GM18861 (cell line): ENCODE data around the gene RNASEH2C.
"Not testable (repeated sequence)": the region's sequence is repeated elsewhere in the genome, so short reads cannot be mapped to it uniquely, and the experiment has no call there.

Experiments used
- ATAC-seq: cut with Tn5 transposase; IDR thresholded peaks from one replicate; pipeline ENCODE4 v1.9.1; 2021; ENCODE audit not compliant: unreplicated experiment

RNASEH2C gene

GRCh38 chr11:65720211-65720934 is at the start of gene RNASEH2C:
Gene RNASEH2C (minus strand): TSS chr11:65720798. CDS start chr11:65720758, 40 bp downstream.
- ATAC-seq = peak; percentile 54

DNA sequence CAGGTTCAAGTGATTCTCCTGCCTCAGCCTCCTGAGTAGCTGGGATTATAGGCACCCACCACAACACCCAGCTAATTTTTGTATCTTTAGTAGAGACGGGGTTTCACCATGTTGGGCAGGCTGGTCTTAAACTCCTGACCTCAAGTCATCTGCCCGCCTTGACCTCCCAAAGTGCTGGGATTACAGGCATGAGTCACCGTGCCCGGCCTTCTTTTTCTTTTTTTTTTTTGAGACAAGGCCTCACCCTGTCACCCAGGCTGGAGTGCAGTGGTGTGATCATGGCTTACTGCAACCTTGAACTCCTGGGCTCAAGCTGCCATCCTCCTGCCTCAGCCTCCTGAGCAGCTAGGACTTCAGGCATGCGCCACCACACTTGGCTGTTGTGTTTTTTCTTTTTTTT is 47.2 kb upstream of the RNASEH2C start:
- not testable (repeated sequence) for ATAC-seq

- no peak for ATAC-seq
These were observed 46.8 kb upstream of the RNASEH2C start for GRCh38 chr11:65767406-65767805.

GRCh38 chr11:65766535-65766934 is 45.9 kb upstream of the RNASEH2C start:
- no peak for ATAC-seq

- ATAC-seq = no peak
These were observed 43.8 kb upstream of the RNASEH2C start for GRCh38 chr11:65764434-65764833.

DNA sequence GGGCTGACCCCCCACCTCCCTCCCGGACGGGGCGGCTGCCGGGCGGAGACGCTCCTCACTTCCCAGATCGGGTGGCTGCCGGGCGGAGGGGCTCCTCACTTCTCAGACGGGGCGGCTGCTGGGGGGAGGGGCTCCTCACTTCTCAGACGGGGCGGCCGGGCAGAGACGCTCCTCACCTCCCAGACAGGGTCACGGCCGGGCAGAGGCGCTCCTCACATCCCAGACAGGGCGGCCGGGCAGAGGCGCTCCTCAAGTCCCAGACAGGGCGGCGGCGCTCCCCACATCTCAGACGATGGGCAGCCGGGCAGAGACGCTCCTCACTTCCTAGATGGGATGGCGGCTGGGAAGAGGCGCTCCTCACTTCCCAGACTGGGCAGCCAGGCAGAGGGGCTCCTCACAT is 42.2 kb upstream of the RNASEH2C start:
- not testable (repeated sequence) for ATAC-seq

DNA sequence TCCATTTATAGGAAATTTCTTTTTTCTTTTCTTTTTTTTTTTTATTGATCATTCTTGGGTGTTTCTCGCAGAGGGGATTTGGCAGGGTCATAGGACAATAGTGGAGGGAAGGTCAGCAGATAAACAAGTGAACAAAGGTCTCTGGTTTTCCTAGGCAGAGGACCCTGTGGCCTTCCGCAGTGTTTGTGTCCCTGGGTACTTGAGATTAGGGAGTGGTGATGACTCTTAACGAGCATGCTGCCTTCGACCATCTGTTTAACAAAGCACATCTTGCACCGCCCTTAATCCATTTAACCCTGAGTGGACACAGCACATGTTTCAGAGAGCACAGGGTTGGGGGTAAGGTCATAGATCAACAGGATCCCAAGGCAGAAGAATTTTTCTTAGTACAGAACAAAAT is 41.6 kb upstream of the RNASEH2C start:
- ATAC-seq = not testable (repeated sequence)

GRCh38 chr11:65745049-65745448 is 24.5 kb upstream of the RNASEH2C start:
- no peak for ATAC-seq

DNA sequence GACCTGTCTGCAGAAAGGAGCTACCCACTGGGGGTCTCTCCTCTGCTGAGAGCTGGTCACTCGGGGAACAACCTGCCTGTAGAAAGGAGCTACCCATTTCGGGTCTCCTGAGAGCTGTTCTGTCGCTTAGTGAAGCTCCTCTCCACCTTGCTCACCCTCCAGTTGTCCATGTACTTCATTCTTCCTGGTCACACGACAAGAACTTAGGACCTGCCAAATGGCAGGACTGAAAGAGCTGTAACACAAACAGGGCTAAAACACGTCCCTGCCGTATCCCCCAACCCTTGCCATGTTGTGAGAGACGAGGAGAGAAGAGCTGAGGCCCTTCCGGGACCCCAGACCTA is 24.1 kb upstream of the RNASEH2C start:
- no peak for ATAC-seq

DNA sequence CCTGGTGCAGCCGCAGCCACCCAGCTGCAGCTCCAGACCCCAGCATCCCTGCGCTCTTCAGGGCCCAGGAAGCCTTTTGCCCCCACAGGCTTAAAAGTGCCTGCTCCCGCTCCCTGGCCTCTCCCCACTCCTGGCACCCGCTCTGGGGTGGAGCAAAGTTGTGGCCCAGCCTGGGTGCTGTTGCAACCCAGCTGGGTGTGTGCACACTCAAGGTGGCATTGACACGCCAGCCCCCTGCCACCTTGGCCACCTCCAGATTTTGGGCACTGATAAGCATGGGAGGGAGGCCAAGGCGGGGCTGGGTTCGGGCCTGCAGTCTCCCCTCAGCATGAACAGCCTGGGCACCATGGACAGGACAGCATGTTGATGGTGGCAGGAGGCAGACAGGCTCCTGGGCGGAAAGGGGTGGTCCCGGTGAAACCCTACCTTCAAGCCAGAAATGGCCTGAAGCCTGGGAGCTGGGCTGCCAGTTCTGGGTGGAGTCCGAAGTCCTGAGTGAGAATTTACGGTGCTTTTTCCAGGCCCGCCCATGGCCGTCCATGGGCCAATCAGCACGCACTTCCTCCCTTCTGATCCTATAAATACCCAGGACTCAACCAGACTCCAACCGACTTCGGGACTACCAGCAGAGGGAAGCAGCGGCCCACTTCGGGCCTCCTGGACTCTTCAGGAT is 23.6 kb upstream of the RNASEH2C start:
- no peak for ATAC-seq

DNA sequence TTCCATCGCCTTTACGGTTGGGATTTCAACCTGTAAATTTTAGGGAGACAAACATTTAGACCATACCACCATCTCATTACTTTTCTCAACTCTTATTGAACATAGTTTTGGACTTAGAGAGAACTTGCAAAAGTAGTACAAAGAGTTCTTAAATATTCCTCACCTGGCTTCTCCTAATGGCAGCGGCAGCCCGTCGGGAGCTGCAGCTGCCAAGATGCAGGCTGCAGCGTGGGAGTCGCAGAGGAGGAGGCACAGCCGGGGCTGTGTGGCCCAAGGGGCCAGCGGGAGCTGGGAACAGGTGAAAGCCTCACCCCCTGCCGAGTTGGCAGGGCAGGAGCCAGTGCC is 23.1 kb upstream of the RNASEH2C start:
- no peak for ATAC-seq

DNA sequence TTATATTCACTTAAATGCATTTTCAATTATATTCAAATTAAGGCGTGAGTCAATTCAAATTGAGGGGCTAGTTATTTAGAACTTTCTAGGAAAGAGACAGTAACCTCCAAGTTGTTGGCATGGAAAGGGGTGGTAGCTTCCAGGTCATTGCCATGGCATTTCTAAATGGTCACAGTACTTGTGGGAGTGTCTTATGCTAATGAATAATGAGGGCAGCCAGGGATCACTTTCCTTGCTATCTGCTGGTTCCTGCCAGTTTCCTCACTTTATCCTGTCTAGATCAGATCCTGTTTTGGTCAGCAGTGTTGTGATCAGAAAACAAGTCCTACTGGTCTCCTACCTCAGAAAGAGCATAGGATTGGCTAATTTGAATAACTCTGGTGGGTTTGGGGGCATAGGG is 21.8 kb upstream of the RNASEH2C start:
- no peak for ATAC-seq

- no peak for ATAC-seq
These were observed 20.6 kb upstream of the RNASEH2C start for GRCh38 chr11:65741185-65741584.

DNA sequence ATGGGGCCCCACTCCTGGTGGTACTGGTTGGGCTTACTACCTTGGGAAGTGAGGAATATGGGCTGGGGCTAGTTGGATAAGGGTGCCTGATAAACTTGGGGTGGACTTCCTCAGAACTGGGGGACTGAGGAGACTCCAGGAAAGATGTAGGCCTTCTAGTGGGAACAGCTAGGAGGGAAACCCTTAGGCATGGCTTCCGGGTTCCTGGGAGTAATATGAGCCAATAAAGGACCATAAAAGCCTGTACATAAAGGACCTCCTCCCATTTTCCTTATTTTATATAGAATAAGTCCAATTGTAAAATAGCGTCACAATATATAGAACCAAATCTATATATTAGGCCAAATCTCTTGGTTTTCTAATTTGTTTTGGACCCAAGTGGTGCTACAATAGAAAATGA is 18.4 kb upstream of the RNASEH2C start:
- no peak for ATAC-seq

DNA sequence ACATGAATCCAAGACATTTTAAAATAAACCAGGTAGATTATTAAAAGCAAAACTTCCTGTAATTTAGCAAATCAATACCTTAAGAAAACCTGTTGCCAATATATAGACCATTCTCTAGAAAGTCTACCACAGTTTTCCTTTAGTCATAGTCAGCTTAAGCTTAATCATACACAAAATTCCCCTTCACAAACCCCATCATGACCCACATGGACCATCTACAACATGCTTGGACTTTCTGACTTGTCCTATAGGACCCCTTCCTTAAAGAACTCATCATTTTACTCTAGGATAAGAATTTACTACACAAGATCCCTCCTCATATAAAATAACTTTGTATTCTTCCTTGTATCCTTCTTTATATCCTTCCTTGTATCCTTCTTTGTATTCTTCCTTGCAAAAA is 16.2 kb upstream of the RNASEH2C start:
- ATAC-seq = no peak

DNA sequence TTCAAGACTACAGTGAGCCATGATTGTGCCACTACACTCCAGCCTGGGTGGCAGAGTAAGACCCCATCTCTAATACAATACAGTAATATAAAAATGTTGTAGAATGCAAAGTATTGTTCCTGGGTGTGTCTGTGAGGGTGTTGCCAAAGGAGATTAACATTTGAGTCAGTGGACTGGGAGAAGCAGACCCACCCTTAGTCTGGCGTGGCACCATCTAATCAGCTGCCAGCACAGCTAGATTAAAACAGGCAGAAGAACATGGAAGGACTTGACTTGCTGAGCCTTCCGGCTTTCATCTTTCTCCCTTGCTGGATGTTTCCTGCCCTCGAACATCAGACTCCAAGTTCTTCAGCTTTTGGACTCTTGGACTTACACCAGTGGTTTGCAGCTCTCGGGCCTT is 14.5 kb upstream of the RNASEH2C start:
- ATAC-seq = not testable (repeated sequence)

DNA sequence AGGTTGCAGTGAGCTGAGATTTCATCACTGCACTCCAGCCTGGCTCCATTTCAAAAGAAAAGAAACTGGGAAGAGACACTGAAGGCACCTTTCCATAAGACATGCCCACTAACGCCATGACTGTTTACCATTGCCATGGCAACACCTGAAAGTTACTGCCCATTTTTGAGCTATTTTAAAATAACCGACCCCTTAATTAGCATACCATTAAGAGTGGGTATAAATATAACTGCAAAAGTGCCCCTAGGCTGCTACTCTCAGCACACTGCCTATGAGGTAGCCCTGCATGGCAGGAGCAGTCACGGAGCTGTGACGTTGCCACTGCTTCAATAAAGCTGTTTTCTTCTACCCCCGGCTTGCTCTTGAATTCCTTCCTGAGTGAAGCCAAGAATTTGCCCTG is 9.9 kb upstream of the RNASEH2C start:
- no peak for ATAC-seq

- no peak for ATAC-seq
These were observed 7.3 kb upstream of the RNASEH2C start for GRCh38 chr11:65727865-65728264.

DNA sequence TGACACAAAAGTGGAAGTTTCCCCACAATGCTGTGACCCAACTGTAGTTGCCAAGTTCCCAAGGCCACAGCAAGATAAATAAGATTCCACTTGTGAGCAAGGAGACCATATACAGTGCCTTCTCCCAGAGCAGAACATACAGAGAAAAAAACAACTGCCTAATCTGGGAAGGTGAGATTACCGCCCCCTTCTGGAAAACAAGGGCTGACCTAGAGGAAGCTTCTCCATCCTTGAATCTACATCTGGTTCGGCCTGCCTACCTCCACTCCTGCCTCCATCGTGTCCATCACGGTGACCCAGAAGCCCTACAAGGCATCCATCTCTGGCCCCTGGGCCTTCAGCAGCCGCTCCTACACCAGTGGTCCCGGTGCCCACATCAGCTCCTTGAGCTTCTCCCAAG is 6.1 kb upstream of the RNASEH2C start:
- ATAC-seq = no peak

DNA sequence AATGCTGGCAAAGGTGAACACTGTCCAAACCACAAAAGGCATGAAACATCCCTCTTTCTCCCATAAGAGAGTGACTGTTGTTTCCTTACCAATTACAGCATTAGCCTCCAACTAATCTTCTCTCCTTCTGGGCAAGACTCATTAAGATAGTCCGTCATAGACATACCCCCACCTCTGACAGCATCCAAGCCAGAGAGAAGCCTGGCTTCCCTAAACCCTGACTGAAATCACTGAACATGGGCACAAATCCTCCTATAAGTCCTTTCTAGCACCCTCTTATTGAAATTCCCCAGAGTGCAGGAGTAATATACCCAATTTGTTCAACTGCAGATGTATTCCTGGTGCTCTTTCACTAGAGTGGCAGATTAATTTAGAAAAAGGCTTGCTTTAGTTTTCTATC is 1.7 kb upstream of the RNASEH2C start:
- ATAC-seq = no peak

GRCh38 chr11:65719871-65720210 is 757 bp downstream of the RNASEH2C start:
- peak; percentile 8 for ATAC-seq

DNA sequence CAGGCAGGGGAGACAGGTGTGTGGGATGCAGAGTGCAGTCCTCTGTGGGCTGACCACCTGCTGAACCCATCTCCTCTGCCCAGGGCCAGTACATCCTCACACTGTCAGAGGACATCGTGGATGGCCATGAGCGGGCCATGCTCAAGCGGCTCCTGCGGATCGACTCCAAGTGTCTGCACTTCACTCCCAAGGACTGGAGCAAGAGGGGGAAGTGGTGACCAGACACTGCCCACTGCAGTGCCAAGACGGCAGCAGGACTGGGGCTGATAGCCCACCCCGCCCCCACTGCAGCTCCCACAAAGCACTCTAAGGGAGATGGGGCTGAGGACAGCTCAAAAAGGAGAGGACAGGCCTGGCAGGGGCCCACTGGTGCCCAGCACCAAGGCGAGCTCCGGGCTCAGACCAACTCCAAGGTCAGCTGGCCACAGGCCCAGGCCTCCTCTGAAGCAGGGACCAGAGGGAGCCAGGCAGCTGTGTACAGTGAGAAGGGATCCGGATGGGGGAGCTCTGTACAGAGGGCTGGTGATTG is 1.6 kb downstream of the RNASEH2C start:
- ATAC-seq = no peak

GRCh38 chr11:65718531-65718930 is 2.1 kb downstream of the RNASEH2C start:
- ATAC-seq = no peak
